SK-N-MC (cell line): ENCODE data around the gene LTB4R.

Experiments
- EZH2 ChIP-seq: fragments of 200-600 bp; sonication (generic); IDR thresholded peaks from one replicate; pipeline ENCODE4 v1.6.1; 2017; ENCODE audit warnings: antibody characterized with exemption
- FOXP2 ChIP-seq: optimal IDR thresholded peaks from 2 replicates; pipeline ENCODE3; 2011; ENCODE audit warnings: mild to moderate bottlenecking, moderate library complexity; ENCODE audit not compliant: insufficient read depth; ENCODE audit errors: extremely low read length, control extremely low read depth

DNA sequence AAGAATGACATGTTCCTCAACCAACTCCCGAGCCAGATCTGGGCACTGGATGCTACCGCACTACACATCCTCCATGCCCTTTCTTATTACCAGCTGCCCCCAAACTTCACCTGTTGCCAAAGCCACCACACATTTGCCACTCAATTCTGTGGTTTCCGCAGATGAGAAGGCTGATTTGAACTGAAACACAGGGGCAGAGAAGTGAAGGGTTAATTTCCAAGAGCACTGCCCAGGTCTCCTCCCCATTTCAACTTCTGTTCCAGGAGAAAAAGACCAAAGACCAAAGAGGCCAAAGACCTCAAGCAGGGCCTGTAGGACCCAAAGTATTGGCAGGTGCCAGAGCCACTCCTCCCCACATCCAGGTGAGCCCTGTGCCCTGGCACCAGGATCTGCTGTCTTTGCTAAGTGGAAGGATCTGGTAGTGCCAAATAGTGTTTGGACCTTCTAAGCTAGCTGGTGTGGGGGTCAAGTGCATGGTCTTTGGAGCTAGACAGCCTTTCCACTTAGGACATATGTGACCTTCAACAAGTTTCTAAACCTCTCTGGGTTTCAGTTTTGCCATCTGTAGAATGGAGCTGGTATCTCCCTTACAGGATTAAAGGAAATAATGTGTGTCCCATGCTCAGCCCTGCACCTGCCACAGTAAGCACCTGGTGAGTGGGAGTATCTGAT, 19.7 kb upstream of the LTB4R start:
- TF ChIP-seq EZH2 (no peak), FOXP2 (no peak)
